HEK293T (cell line): ENCODE data around the gene CD81.

ENCODE experiments used
- CTCF ChIA-PET: fragments of 350-600 bp; formaldehyde crosslinking; extraction: SDS; loops from one replicate; lab custom pipeline; 2021; ENCODE audit warnings: antibody characterized with exemption, inconsistent platforms; lab: Yijun Ruan, JAX
- POLR2A ChIA-PET: fragments of 350-600 bp; formaldehyde crosslinking; extraction: SDS; loops from one replicate; lab custom pipeline; 2020; ENCODE audit warnings: antibody characterized with exemption, inconsistent platforms; lab: Yijun Ruan, JAX
- DNase-seq: peaks from one replicate; pipeline ENCODE4 v3.0.0; 2012; ENCODE audit warnings: mixed read lengths; ENCODE audit errors: extremely low spot score
- ARNT ChIP-seq: fragments of 450-650 bp; IDR thresholded peaks from 2 replicates; pipeline ENCODE4 v1.6.1; 2017; ENCODE audit warnings: mild to moderate bottlenecking
- BHLHE40 ChIP-seq: fragments of 450-650 bp; IDR thresholded peaks from 2 replicates; pipeline ENCODE4 v1.6.1; 2016; ENCODE audit warnings: mild to moderate bottlenecking, moderate library complexity, borderline replicate concordance
- CTBP1 ChIP-seq: fragments of 450-650 bp; IDR thresholded peaks from 2 replicates; pipeline ENCODE4 v1.6.1; 2016; ENCODE audit warnings: borderline replicate concordance
- ELF4 ChIP-seq: fragments of 450-650 bp; IDR thresholded peaks from 2 replicates; pipeline ENCODE4 v1.6.1; 2017; ENCODE audit warnings: antibody characterized with exemption
- FOXA1 ChIP-seq: fragments of 450-650 bp; IDR thresholded peaks from 2 replicates; pipeline ENCODE4 v1.6.1; 2016; ENCODE audit warnings: mild to moderate bottlenecking
- FOXK2 ChIP-seq: fragments of 450-650 bp; IDR thresholded peaks from 2 replicates; pipeline ENCODE4 v1.6.1; 2016; ENCODE audit warnings: mild to moderate bottlenecking
- FOXM1 ChIP-seq: fragments of 450-650 bp; IDR thresholded peaks from 2 replicates; pipeline ENCODE4 v1.6.1; 2017; ENCODE audit warnings: mild to moderate bottlenecking, borderline replicate concordance
- HDGF ChIP-seq: fragments of 450-650 bp; IDR thresholded peaks from 2 replicates; pipeline ENCODE4 v1.6.1; 2017; ENCODE audit warnings: antibody characterized with exemption, borderline replicate concordance
- L3MBTL2 ChIP-seq: fragments of 450-650 bp; conservative IDR thresholded peaks from 2 replicates; pipeline ENCODE4 v1.6.1; 2016; ENCODE audit warnings: mild to moderate bottlenecking
- LEF1 ChIP-seq: fragments of 450-650 bp; IDR thresholded peaks from 2 replicates; pipeline ENCODE4 v1.6.1; 2017; ENCODE audit warnings: mild to moderate bottlenecking, borderline replicate concordance
- NFRKB ChIP-seq: fragments of 450-650 bp; IDR thresholded peaks from 2 replicates; pipeline ENCODE4 v1.6.1; 2016; ENCODE audit warnings: mild to moderate bottlenecking, moderate library complexity
- SP1 ChIP-seq: fragments of 450-650 bp; IDR thresholded peaks from 2 replicates; pipeline ENCODE4 v1.6.1; 2017
- SUZ12 ChIP-seq: fragments of 450-650 bp; IDR thresholded peaks from 2 replicates; pipeline ENCODE4 v1.6.1; 2016; ENCODE audit warnings: mild to moderate bottlenecking
- TARDBP ChIP-seq: fragments of 450-650 bp; IDR thresholded peaks from 2 replicates; pipeline ENCODE4 v1.6.1; 2016
- ZNF384 ChIP-seq: fragments of 450-650 bp; IDR thresholded peaks from 2 replicates; pipeline ENCODE4 v1.6.1; 2016
- TF ChIP-seq, protein P1 (sequence below): fragments of 450-650 bp; IDR thresholded peaks from 2 replicates; pipeline ENCODE4 v1.6.1; 2016

CD81 gene

GRCh38 chr11:2436013-2436520 lies 59.0 kb downstream of the CD81 start:
- no peak for TF ChIP-seq FOXM1
- no peak for TF ChIP-seq FOXK2
- TF ChIP-seq FOXA1, result no peak
- TF ChIP-seq LEF1, result no peak
- TF ChIP-seq CTBP1, result no peak
- TF ChIP-seq SP1, result no peak
- TF ChIP-seq TARDBP, result no peak
- TF ChIP-seq BHLHE40, result no peak
- no peak for TF ChIP-seq ARNT
- ChIA-PET CTCF (interaction anchor here (1.0 kb wide), 1 partner anchor 8 kb away, joined by 3 read pairs; no protein-coding TSS in a partner anchor), POLR2A (no interaction called here)
- no peak for DNase-seq

DNA sequence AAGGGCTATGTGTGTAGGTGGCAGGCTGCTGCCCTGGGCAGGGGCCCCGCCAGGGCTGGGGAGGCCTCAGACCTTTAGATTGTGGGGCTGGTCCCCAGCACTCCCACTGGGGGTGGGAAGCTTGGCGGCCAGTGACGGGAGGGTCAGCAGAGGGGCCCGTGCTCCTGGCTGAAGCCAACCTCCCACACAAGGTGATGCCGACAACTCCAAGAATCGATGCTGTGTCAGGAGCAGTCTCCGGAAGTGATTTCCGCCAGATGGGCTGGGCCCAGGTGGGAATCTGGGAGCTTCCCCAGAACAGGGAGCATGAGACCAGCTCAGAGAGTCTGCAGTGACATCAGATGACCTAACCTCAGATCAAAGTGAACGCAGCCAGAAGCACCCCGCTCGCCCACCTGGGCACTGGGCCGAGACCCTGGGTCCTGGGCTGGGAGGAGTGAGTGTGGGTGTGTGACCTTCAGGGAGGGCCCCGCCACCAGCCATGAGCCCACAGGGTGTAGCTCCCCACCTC lies 59.5 kb downstream of the CD81 start:
- ChIA-PET POLR2A (no interaction called here), CTCF (interaction anchor here (1.0 kb wide), 1 partner anchor 9 kb away, joined by 3 read pairs; no protein-coding TSS in a partner anchor)
- TF ChIP-seq SP1 (no peak), HDGF (no peak), SUZ12 (no peak)
- DNase-seq, result no peak

- POLR2A ChIA-PET, result no interaction called here
- TF ChIP-seq FOXK2 (no peak), CTBP1 (no peak), NFRKB (no peak), HDGF (no peak), ZNF384 (no peak), ARNT (no peak), FOXM1 (no peak), L3MBTL2 (no peak), SUZ12 (no peak), SP1 (no peak), BHLHE40 (no peak)
- CTCF ChIA-PET, result no interaction called here
- no peak for DNase-seq
These were observed 60.4 kb downstream of the CD81 start for GRCh38 chr11:2437516-2437915.

DNA sequence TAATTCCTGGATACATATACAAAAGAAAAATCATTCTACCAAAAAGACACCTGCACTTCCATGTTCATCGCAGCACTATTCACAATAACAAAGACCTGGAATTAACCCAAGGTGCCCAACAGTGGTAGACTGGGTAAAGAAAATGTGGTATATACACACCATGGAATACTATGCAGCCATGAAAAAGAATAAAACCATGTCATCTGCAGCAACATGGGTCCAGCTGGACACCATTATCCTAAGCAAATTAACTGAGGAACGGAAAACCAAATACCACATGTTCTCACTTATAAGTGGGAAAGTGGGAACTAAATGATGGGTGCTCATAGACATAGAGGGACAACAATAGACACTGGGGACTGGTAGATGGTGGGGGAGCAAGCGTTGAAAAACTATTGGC lies 62.7 kb downstream of the CD81 start:
- ChIA-PET POLR2A (no interaction called here), CTCF (no interaction called here)
- DNase-seq, result no peak
- no peak for TF ChIP-seq ELF4
- TF ChIP-seq FOXK2, result no peak
- TF ChIP-seq BHLHE40, result no peak
- TF ChIP-seq LEF1, result no peak
- TF ChIP-seq TARDBP, result no peak
- TF ChIP-seq FOXM1, result no peak
- no peak for TF ChIP-seq SUZ12
- TF ChIP-seq HDGF, result no peak

- CTCF ChIA-PET, result no interaction called here
- POLR2A ChIA-PET, result no interaction called here
- no peak for DNase-seq
- TF ChIP-seq HDGF, result no peak
- no peak for TF ChIP-seq CTBP1
- TF ChIP-seq BHLHE40, result no peak
- TF ChIP-seq SP1, result no peak
- TF ChIP-seq ELF4, result no peak
- no peak for TF ChIP-seq FOXA1
- no peak for TF ChIP-seq ARNT
- no peak for TF ChIP-seq L3MBTL2
- no peak for TF ChIP-seq SUZ12
- TF ChIP-seq TARDBP, result no peak
- TF ChIP-seq NFRKB, result no peak
- TF ChIP-seq FOXM1, result no peak
- no peak for TF ChIP-seq FOXK2
- TF ChIP-seq LEF1, result no peak
- TF ChIP-seq, protein P1, sequence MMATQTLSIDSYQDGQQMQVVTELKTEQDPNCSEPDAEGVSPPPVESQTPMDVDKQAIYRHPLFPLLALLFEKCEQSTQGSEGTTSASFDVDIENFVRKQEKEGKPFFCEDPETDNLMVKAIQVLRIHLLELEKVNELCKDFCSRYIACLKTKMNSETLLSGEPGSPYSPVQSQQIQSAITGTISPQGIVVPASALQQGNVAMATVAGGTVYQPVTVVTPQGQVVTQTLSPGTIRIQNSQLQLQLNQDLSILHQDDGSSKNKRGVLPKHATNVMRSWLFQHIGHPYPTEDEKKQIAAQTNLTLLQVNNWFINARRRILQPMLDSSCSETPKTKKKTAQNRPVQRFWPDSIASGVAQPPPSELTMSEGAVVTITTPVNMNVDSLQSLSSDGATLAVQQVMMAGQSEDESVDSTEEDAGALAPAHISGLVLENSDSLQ, result no peak
- TF ChIP-seq ZNF384, result no peak
These were observed 63.5 kb downstream of the CD81 start for GRCh38 chr11:2440646-2441045.

DNA sequence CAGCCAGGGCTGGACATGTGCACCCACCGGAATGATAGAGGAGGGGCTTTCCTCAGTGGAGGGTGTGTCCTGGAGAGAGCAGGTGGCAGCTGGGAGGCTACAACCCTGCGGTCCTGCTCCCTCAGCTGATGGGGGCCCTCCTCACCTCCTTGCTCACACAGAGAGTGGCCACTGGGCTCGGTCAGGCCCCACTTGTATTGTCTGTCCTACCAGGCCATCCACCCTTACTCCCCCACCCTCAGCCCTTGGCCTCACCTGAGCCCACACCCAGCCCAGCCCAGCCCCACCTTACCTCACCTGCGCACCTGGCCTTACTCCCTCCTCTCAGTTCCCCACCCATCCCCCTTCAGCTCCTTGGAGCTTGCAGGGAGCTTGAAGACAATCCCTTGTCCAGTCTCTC lies 64.1 kb downstream of the CD81 start:
- no peak for TF ChIP-seq LEF1
- TF ChIP-seq, protein P1, result no peak
- no peak for TF ChIP-seq SUZ12
- TF ChIP-seq HDGF, result no peak
- TF ChIP-seq FOXK2, result no peak
- no peak for TF ChIP-seq SP1
- TF ChIP-seq ARNT, result no peak
- no peak for TF ChIP-seq TARDBP
- TF ChIP-seq NFRKB, result no peak
- no peak for TF ChIP-seq ELF4
- no peak for TF ChIP-seq FOXM1
- TF ChIP-seq L3MBTL2, result no peak
- no peak for TF ChIP-seq CTBP1
- no peak for TF ChIP-seq BHLHE40
- TF ChIP-seq ZNF384, result no peak
- TF ChIP-seq FOXA1, result no peak
- ChIA-PET CTCF (interaction anchor here (0.6 kb wide), 1 partner anchor 400 kb away, joined by 4 read pairs; no protein-coding TSS in a partner anchor), POLR2A (no interaction called here)
- DNase-seq, result no peak

- POLR2A ChIA-PET, result no interaction called here
- CTCF ChIA-PET, result no interaction called here
- DNase-seq, result no peak
- TF ChIP-seq SUZ12, result no peak
- no peak for TF ChIP-seq ARNT
- TF ChIP-seq HDGF, result no peak
These were observed 65.5 kb downstream of the CD81 start for GRCh38 chr11:2442589-2442988.
